HG03354 (cell line): ENCODE measurements around the gene EARS2.
"Not testable (repeated sequence)": the region's sequence is repeated elsewhere in the genome, so short reads cannot be mapped to it uniquely, and the experiment has no call there.

Experiments used
- ATAC-seq: cut with Tn5 transposase; IDR thresholded peaks from one replicate; pipeline ENCODE4 v1.9.1; 2021; ENCODE audit warnings: mild to moderate bottlenecking; ENCODE audit not compliant: unreplicated experiment, poor library complexity, severe bottlenecking

Gene EARS2

DNA sequence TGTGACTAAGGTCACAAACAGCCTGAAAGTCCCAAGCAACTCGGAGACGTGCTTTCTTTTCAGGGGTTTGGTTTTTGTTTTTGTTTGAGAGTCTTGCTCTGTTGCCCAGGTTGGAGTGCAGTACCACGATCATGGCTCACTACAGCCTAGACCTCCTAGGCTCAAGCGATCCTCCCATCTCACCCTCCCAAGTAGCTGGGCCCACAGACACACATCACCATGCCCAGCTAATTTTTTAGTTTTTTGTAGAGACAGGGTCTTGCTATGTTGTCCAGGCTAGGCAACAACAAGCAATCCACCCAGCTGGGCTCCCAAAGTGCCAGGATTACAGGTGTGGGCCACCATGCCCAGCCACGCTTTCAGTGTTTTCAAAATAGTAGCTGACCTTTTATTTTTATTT lies 27.1 kb downstream of the EARS2 start:
- no peak for ATAC-seq

DNA sequence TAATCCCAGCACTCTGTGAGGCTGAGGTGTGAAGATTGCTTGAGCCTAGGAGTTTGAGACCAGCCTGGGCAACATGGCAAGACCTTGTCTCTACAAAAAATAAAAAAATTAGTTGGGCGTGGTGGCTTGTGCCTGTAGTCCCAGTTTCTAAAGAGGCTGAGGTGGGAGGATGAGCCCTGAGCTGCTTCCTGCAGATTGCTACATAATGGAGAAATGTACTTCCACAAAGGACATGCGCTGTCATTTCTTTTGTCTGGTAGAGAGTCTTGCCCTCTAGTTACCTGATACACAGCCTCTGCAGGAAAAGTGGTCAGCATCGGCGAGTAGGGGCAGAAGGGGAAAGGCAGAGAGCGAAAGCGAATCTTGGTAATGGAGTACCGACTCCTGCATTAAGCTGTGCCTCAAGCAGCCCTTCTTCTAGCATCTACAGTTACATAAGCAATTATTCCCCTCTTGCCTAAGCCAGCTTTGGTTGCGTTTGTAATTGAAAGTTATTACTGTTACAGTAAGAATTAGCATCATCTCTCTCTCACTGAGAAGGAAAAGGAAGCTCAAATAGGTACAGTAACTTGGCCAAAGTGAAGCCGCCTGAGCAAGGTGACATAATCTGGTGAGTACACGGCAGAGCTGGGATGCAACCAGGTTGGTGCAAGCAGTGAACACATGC lies 28.4 kb downstream of the EARS2 start:
- ATAC-seq, result no peak

DNA sequence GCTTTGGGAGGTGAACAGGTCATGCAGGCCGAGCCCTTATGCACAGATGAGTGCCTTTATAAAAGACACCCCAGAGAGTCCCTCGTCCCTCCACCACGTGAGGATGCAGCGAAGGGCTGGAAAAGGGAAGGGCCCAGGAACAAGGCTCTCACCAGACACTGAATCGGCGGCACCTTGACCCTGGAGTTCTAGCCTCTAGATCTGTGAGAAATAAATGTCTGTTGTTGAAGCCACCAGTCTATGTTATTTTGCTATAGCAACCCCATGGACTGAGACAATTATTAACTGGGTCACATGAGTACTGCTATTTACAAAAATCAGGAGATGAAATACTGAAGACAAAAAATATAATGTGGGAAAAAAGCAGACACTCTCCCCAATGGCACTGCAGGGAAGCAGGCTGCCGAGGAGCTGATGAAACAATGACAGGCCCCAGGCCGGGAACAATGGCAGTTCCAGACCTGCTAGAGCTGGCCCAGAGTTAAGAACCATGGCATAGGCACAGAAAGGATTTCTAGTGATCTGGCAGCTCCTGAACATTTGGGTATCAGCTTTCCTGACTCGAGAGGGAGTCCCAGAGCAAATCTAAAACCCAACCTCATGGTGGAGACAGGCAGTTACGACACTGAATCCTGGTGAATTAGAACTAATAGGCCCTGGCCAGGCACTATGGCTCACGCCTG lies 29.0 kb downstream of the EARS2 start:
- no peak for ATAC-seq

DNA sequence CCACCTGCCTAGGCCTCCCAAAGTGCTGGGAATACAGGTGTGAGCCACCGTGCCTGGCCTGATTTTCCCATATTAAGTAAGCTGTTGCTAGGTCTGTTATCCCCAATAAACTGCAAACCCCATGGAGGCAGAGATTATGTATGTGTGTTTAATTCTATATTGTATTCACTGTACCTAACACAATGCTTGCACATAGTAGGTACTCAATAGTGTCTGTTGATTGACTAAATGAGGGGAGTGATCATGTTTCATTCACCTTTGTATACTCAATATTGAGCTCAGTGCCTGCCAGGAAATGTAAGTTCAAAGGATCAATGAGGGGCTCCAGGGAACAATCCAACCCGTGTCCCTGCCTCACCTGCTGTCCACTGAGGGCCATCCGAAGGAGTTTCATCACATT lies 32.3 kb downstream of the EARS2 start:
- ATAC-seq, result no peak

DNA sequence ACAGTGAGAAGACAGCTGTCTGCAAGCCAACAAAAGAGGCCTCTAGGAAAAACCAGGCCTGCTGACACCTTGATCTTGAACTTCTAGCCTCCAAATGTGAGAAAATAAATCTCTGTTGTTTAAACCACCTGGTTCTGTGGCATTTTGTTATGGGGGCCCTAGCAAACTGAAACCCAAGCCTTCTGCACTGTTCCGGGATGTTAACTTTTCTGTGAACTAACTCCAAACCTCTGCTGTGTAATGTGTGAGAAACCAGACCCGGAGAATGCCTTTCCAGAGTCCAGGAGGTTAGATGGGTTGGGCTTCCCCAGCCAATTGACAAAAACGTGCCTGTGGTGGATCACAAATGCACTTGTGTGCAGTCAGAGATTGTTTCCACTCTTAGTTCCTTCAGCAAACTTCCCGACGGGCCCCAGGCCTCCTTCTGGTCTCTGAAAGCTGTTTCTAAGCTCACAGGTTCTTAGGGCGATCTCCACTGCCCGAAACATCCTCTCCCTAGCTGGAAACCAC lies 33.2 kb downstream of the EARS2 start:
- ATAC-seq, result no peak

DNA sequence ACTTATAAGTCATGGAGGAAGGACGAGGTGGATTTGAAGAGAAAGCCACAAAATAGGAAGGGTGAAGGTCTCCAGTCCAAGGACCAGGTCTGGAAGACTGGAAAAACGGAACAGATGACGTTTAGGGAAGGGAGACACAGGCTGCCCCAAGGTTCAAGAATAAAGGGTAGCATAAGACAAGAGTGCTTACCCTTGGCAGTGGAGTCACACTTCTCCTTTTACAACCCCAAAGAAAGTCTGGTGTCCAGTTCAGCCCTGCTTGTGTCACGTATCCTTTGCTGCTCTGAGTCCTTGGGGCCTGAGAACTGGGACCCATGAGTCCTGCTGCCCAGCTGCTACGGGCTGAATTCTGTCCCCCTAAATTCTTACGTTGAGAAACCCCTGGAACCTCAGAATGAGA lies 33.8 kb downstream of the EARS2 start:
- no peak for ATAC-seq

DNA sequence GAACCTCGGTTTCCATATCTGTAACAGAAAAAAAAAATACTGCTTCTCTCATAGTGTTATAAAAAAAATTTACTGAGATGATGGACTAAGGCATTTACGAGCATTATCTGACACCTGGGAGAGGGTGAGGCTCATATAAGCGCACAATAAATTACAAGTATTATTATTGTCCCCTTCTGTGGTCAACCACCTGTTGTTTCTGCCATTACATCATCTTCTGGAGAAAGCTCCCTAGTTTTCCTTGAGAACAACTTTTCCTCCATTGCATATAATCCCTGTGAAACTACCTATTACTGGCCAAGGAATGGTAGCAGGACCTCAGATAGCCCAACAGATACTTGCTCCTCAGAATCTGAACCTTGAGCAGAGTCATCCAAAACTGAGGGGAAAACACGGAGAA lies 35.2 kb downstream of the EARS2 start:
- no peak for ATAC-seq

DNA sequence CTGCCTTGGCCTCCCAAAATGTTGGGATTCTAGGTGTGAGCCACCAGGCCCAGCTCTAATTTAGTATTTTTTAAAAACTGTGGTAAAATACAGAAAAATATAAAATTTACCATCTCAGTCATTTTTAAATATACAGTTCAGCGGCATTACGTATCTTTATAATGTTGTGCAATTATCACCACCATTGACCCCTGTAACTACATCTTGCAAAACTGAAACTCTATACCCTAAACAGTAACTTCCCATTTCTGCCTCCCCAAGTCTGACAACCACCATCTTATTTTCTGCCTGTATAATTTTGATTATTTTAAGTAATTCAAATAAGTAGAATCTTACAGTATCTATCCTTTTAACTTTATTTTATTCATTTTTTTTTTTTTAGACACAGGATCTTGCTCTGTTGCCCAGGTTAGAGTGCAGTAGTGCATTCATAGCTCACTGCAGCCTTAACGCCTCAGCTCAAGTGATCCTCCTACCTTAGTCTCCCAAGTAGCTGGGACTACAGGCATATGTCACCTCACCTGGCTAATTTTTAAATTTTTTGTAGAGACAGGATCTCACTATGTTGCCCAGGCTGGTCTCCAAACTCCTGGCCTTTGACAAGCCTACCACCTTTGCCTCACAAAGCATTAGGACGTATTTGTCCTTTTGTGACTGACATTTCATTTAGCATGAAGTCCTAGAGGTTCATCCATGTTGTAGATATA lies 36.0 kb downstream of the EARS2 start:
- no peak for ATAC-seq

DNA sequence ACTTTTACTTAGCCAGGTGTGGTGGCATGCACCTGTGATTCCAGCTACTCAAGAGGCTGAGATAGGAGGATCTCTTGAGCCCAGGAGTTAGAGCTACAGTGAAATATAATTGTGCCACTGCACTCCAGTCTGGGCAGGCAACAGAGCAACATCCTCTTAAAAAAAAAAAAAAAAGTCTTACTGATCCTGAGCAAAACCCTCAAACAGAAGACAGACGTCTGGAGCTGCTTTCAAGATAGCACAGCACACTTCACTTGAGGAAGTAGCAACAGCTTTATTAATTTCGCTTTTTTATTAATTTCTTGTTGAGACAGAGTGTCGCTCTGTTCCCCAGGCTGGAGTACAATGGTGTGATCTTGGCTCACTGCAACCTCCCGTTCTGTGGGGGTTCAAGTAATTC lies 36.6 kb downstream of the EARS2 start:
- no peak for ATAC-seq

DNA sequence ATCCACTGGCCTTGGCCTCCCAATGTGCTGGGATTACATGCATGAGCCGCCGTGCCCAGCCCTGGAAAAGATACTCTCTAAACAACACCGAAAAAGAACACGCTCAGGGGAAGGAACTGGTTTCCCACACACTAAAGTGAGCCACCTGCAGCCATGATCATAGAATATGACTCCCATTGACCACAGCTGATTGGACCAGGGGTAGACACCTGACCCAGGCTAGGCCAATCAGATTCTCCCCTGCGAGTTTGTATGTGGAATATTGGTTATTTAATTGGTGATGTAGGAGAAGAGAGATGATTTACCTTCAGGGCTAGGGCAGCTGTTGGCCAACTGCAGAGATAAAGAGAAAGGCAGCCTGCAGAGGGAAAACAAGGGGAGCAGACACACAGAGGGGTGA lies 37.9 kb downstream of the EARS2 start:
- ATAC-seq, result no peak

DNA sequence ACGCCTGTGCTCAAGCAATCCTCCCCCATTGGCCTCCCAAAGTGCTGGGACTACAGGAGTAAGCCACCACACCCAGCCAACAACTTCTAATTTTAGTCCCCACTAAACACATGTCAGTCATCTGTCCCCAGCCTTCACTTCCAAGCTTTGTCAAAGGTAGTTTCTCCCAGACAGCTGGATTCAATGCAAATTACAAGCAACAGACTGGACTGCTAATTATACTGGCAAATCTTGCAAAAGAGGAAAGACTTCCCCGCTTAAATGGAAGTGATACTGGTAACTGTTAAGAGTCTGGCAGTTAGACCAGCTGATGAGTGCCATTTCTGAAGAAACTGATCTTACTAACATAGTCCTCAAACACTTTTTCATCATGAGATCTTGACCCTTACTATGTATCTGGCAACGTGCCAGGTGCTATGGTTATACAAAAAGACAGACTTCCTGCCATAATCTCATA lies 38.7 kb downstream of the EARS2 start:
- ATAC-seq, result peak; percentile 79

DNA sequence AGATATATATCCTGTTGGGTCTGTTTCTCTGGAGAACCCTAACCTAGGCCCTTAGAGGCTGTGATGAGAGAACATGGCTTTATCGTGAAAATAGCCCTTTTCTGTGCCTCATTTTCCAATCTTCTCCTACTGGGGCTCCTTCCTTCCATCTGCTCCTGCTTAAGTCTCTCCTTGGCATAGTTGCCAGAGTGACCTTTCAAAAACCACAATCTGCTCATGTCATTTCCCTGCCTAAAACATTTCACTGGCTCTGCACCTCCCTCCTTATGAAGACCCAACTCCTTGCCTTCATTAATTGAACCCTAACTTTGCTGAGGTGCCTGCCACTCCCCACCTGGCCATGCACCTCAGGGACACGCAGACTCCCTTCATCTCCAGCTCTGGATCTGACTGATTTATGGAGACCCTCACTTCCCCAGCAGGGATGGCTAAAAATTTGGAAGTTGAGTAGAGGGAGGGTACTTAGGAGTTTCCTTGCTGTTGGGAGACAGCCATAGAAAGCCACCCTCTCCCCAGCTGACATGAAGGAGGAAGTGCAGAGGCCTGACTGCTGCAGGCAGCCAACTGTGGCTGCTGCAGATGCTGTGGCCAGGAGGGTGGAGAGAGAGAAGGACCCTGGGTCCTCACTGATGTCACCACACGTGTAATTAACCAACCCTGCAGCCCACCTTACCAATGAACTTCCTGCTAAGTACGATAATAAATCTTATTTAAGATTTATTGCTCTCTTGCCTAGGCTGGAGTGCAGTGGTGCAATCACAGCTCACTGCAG lies 40.6 kb downstream of the EARS2 start:
- ATAC-seq, result no peak

DNA sequence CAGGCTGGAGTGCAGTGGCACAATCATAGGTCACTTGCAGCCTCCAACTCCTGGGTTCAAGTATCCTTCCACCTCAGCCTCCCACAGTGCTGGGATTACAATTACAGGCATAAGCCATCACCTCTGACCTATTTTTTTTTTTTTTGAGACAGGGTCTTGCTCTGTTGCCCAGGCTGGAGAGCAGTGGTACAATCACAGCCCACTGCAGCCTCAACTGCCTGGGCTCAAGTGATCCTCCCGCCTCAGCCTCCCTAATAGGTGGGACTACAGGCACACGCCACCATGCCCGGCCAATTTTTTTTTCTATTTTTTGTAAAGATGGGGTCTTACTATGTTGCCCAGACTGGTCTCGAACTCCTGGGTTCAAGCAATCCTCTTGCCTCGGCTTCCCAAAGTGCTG lies 41.3 kb downstream of the EARS2 start:
- no peak for ATAC-seq

DNA sequence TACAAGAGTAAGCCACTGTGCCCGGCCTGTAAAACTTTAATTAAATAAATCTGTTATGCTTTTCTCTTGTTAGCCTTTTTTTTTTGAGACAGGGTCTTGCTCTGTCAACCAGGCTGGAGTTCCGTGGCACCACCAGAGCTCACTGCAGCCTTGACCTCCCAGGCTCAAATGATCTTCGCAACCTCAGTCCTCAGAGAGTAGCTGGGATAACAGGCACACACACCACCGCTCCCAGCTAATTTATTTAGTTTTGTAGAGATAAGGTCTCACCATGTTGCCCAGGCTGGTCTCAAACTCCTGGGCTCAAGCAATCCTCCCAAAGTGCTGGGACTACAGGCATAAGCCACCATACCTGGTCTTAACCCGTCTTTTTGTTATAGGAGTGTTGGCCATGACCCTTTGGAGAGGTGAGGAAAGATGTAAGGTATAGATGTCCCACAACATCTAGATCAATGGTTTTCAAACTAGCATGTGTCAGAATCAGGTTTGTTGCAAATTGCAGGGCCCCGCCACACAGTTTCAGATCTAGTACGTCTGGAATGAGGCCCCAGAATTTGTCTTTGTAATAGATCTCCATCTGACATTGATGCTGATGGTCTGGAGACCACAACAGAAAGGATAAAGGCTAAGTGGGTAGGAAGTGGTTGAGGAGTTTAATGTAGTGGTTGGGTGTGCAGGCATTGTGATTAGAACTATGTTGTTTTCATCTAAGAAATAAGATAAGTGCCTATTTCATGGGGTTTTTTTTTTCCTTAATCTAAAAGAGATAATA lies 42.6 kb downstream of the EARS2 start:
- ATAC-seq, result no peak

DNA sequence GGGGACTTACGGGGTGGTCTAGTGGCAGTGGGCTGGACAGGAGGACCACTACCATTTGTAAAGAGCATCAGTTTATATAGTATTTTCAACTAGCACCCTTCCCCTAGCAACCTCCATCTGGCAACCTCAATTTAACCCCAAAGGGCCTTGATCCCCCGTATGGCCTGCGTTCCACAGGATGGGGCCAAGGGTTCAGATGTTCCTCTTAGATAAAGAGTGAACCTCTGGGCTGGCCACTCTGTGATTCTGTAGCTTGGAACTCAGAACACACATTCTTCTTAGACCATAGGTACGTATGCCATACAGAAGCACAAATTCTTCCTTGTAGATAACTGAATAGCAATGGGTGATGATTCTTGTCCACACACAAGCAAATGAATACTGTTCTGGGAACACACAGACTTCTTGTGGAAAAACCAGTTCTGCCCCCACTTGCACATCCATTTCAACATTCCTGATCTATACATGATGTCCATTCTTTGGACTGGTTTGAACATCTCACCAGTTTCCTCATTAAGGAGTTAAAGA lies 44.9 kb downstream of the EARS2 start:
- no peak for ATAC-seq

DNA sequence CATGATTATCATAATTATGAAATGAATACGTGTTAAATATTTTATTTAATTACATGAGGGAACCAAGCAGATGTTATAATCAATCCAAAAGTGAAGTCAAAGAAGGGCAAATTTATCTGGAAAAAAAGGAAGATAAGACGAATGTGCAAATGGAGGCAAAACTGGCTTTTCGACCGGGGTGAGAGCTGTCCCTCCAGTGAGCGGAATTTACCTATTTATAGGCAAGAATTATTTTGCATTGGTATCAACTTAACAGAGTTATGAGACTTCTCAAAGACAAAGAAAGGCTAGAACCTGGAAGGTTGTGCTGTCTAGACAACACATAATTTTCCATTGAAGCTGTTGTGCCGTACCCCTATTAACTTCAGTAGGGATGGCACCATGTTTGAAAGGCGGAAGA lies 45.4 kb downstream of the EARS2 start:
- ATAC-seq, result no peak

DNA sequence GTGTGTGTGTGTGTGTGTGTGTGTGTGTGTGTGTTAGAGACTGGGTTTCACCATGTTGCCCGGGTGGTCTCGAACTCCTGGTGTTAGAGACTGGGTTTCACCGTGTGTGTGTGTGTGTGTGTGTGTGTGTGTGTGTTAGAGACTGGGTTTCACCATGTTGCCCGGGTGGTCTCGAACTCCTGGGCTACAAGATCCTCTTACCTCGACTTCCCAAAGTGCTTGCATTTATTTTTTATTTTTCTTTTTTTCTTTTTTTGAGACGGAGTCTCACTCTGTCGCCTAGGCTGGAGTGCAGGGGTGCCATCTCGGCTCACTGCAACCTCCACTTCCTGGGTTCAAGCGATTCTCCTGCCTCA lies 46.3 kb downstream of the EARS2 start:
- ATAC-seq, result not testable (repeated sequence)

DNA sequence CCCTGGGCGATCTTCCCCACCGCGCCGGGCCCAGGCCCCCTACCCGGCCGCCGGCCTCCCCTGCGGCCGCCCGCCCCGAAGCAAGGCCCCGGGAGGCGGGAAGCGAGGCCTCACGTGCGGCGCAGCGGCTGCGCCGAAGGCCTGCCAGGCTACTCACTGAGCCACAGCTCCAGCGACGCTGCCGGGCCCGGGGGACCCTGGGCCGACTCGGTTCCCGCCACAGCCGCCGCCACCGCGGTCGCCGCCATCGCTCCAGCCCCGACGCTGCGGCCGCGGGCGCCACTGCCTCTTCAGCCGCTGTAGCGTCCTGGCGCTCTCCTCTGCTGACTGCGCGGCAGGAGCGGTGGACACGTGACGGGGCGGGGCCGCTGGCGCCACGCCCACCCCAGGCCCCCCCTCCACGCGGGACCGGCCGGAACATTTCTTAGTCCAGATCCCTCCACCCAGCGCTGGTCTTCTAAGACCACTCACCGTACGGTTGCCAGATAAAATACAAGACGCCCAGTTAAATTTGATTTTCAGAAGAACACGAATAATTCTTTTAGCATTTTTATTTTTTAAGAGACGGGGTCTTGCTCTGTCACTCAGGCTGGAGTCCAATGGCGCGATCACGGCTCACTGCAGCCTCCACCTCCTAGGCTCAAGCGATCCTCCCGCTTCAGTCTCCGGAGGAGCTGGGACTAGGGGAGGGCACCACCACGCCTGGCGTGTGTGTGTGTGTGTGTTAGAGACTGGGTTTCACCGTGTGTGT lies 46.8 kb downstream of the EARS2 start, which contains the start of gene GGA2:
TSS of gene GGA2 (minus strand) at position 331 of the 751 bp plus-strand sequence. CDS start at position 248, 83 bp downstream.
- ATAC-seq, result peak; percentile 82
